LNCaP clone FGC (cell line): ENCODE measurements around the gene TEPSIN.
A peak's percentile ranks its signal among the peaks of the same experiment; 100 is the strongest.

Experiments used
- DNase-seq: peaks from one replicate; pipeline ENCODE4 v3.0.0-alpha.2; 2011; ENCODE audit warnings: low read depth
- H3K4me3 ChIP-seq: 2 replicates; pipeline ENCODE4 v1.5.1; 2011; ENCODE audit warnings: mild to moderate bottlenecking, low read depth, low read length, control low read depth
- TF ChIP-seq, protein P1 (sequence below): IDR thresholded peaks from 2 replicates; pipeline ENCODE4 v1.5.1; 2012; ENCODE audit warnings: mild to moderate bottlenecking; ENCODE audit not compliant: control insufficient read depth, insufficient read depth; ENCODE audit errors: extremely low read depth

The TEPSIN gene

DNA sequence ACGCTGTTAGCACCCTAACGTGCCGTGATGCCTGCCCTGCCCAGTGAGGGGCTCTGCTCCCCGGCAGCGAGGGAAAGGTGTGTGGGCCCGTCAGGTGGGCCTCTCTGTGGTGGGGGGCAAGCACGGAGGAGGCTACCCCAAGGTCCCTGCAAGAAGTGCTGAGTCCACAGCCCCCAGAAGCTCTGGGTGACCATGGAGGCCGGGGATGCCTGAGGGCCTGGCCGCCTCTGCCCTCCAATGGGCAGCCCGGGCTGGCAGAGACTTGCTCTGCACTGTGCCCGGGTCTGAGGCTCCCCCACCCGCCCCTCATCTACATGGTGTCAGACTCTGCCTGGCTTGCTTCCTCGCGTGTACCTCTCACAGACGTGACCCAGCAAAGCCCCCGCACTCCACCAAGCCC, 44.0 kb upstream of the TEPSIN start:
- TF ChIP-seq, protein P1, sequence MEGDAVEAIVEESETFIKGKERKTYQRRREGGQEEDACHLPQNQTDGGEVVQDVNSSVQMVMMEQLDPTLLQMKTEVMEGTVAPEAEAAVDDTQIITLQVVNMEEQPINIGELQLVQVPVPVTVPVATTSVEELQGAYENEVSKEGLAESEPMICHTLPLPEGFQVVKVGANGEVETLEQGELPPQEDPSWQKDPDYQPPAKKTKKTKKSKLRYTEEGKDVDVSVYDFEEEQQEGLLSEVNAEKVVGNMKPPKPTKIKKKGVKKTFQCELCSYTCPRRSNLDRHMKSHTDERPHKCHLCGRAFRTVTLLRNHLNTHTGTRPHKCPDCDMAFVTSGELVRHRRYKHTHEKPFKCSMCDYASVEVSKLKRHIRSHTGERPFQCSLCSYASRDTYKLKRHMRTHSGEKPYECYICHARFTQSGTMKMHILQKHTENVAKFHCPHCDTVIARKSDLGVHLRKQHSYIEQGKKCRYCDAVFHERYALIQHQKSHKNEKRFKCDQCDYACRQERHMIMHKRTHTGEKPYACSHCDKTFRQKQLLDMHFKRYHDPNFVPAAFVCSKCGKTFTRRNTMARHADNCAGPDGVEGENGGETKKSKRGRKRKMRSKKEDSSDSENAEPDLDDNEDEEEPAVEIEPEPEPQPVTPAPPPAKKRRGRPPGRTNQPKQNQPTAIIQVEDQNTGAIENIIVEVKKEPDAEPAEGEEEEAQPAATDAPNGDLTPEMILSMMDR: no peak
- no peak overlapping the region for H3K4me3 ChIP-seq
- DNase-seq: no peak

DNA sequence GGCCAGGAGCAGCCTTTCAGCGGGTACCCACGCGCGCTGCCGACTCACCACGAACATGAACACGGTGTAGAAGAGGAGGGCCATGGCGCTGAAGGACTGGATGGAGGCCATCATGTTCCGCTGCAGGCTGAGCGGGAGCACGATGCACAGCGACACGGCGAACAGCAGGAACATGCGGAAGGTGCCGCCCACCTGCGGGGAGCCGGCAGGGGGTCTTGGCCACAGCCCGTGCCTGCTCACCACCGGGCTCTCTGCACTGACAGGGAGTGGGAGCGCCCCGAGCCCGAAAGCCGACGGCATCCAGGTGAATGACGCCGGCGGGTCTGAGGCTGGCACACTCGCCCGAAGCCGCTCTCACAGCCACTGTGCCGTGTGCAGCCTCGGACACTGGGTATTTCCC, 43.3 kb upstream of the TEPSIN start:
- DNase-seq: no peak
- H3K4me3 ChIP-seq: no peak overlapping the region
- TF ChIP-seq, protein P1: no peak

DNA sequence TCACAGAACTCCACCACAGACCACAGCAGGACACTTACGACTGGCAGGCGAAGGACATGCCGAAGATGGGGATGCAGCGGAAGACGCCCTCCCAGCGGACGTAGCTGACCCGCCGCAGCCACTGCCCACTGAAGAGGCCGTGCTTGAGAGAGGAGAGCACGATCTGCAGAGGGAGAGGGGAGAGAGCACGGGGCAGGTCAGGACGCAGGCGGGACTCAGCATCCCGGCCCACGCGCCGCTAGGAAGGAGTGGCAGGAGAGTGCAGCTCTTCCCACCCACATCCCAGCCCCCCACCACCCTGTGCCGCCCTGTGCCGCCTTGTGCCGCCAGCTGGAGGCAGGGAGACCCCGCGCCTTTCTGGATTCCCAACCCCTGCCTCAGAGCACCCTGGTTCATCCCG, 41.7 kb upstream of the TEPSIN start:
- no peak overlapping the region for H3K4me3 ChIP-seq
- DNase-seq: no peak
- TF ChIP-seq, protein P1: no peak

DNA sequence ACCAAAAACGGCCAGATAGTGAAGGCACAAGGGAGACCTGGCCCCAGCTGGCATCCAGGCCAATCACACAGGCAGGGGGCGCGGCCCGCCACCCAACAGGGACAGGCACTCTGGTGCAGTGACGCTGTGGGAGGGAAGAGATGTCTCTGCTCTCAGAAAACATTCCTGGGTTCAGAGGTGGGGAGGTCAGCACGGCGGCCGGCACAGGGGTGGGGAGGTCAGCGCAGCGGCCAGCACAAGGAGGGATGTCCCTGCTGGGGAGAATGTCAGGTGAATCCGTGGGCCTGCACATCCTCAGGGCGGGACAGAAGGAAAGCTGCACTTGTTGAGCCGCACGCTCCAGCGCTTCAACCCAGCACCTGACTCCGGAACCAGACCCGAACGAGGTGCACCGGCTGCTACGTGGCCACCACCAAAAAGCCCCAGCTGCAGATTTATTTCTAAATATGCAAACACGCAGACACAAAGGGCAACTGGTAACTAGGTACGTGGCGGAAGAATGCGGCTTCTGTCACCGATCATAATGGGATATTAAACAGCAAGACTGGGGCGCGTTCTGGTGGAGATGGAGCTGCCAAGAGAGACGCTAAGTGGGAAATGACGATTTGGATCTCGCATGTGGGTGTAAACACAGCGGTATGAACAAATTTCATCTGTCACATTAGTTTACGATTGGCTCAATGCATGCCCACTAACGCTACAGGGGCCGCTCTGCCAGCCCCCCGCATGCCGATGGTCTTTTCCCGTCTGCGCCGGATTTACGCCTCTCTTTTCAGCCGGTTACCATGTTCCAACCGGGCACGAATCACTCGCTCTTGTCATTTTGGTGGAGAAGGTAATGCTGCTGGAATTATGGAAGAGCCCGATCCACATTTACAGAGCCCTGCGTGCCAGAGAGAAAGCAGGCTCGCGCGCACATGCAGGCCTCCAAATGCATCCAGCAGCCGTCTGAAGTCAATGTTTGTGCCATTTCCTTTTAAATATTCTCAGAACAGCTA, 40.7 kb upstream of the TEPSIN start:
- H3K4me3 ChIP-seq: no peak overlapping the region
- TF ChIP-seq, protein P1: no peak
- DNase-seq: no peak

DNA sequence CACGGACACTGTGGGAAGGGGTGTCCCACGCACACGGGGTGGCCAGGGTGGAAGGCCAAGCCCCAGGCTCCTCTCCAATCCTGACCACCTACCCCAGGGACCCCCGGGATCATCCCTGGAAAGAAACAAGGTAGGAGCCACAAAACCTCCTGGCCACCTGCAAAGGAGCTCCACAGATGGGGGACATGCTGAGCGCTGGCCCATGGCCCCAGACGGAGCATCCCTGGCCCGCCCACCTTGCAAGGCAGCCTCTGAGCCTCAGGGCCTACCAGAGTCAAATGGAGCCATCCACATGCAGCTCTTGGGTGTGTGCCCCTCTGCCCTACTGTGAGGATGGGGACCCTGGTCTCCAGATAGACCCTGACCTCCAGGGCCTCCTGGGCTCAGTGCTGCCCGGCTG, 40.0 kb upstream of the TEPSIN start:
- DNase-seq: no peak
- TF ChIP-seq, protein P1: no peak
- no peak overlapping the region for H3K4me3 ChIP-seq

DNA sequence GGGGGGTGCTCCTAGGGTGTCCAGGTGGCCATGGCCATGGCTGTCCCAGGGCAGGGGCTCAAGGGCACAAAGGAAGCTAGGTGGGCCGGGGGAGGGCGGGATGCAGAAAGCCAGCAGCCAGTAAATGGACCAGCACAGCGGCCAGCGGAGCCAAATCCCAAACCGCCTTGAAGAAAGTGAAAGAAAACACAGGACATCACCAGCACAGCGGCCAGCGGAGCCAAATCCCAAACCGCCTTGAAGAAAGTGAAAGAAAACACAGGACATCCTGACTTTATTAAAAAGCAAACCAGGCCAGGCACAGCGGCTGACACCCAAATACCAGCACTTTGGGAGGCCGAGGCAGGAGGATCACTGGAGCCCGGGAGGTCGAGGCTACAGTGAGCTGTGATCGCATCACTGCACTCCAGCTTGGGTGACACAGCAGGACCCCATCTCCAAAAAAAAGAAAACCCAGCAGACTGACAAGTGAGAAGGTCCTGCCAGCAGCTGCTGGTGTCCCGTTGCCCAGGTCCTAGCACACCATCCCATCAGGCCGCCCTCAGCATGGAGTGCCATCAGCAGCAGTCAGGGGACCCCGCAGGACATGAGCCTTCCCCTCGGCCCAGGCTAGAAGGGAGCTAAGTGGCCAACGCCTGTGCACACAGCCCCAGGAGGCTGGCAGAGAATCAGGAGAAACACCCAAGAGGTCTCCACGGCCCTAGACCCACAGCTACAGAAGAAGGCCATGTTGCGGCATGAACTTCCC, 39.3 kb upstream of the TEPSIN start:
- no peak overlapping the region for H3K4me3 ChIP-seq
- TF ChIP-seq, protein P1: no peak
- DNase-seq: no peak

DNA sequence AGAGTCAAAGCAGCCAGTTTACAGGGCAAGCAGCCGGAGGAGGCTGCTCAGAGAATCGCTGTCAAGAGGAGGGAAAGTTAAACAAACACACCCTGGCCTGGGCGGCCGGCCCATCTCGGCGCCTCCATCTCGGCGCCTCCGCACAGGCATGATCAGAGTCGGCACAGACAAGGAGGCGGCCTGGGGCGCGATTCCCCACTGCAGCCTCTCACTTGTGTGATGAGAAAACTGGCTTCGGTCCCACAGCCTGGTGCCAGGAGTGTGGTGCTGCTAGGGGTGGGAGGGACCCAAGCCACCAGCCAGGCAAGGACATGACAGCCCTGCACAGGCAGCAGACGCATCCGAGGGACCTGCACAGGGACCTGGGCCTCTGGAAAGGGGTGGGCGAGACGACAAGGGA, 38.6 kb upstream of the TEPSIN start:
- no peak overlapping the region for H3K4me3 ChIP-seq
- peak; percentile 44 for DNase-seq
- TF ChIP-seq, protein P1: no peak
